Hematopoietic multipotent progenitor cell treated with erythropoietin and hydrocortisone succinate and interleukin-3 and kit ligand, for 8 days (in vitro differentiated cells): Measurements from ENCODE around the gene RNF187.
A peak's percentile ranks its signal among the peaks of the same experiment; 100 is the strongest.

Source experiments
- DNase-seq: peaks from one replicate; pipeline ENCODE4 v3.0.0-alpha.2; 2015

Gene RNF187

DNA sequence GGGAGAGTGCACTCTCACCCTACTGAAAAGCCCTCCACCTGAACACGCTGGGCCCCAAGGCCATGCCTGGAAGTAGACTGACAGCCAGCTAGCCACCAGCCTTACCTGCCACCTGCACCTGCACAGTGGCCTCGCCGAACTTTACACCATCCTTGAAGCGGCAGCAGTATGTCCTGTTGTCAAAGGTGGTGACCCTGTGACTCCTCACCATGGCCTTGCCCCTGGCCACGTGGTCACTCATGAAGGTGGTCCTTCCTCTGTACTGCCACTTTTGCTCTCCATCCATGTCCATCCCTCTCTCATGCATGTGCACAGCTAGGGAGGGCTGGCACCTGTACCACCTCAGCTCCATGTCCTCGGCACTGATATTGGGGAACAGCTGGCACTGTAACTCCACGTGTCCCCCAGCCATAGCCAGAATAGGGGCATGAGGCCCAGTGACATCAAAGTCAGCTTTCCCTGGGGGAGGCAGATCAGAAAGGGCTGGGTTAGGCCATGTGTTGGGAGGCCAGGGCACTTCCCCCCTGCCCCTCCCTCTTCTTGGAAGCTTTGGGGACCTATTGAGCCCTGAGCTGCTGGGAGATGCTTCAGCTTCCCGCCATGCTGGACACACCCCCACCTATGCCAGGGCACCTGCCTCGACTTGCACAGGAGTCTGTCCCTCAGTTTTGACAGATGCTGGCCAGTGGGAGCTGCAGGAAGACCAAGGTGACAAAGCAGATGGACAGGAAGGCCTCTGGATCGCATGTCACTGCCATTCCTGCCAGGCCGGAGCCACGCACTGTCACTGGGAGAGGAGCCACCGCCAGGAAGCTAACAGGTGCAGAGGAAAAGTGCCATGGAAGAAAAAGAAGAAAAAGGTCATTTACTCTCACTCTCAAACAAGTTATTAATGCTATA lies 24.6 kb downstream of the RNF187 start:
- peak; percentile 43 for DNase-seq

- DNase-seq = peak; percentile 60
Observed at GRCh38 chr1:228512781-228513198, 25.6 kb downstream of the RNF187 start.

- peak; percentile 99 for DNase-seq
Observed at GRCh38 chr1:228513236-228513900, 26.2 kb downstream of the RNF187 start.

GRCh38 chr1:228514421-228514820 lies 27.2 kb downstream of the RNF187 start:
- peak; percentile 93 for DNase-seq

DNA sequence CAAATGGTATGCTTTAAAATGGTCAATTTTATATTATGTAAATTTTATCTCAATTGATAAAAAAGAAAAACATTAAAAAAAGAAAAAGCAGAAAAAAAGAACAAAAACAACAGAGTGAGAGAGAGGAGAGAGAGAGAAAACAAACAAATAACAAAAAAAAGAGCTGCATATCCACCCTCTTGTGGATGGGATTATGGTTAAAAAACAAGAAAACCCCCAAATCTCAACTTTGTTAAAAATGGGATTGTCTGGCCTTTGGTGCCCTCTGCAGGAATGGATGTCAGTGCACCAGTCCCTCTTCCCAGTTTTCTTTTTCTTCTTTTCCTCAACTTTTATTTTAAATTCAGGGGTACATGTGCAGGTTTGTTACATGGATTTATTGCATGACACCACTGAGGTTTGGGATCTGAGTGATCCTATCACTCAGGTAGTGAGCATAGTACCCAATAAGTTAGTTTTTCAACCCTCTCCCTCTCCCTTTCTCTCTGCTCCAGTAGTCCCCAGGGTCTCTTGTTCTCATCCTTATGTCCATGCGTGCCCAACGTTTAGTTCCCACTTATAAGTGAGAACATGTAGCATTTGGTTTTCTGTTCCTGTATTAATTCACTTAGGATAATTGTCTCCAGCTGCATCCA lies 28.1 kb downstream of the RNF187 start:
- DNase-seq = peak; percentile 81

DNA sequence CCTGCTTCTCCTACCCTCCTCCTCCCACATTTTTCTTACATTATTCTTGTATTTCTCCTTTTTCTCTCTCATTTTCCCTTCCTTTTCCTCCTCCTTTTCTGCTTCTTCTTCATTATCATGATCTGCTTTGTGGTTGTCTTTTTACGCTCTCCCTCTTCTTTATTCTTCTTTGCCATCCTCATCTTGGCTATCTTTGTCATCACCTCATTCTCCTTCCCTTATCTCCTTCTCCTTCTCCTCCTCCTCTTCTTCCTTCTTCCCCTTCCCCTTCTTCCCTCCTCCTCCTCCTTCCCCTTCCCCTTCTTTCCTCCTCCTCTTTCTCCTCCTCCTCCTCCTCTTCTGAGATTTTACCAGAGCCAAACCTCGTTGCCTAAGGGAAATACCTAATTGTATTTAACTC lies 30.5 kb downstream of the RNF187 start:
- no peak for DNase-seq

GRCh38 chr1:228527596-228527995 lies 40.4 kb downstream of the RNF187 start:
- no peak for DNase-seq

- DNase-seq = no peak
Observed at GRCh38 chr1:228528612-228529011, 41.4 kb downstream of the RNF187 start.

GRCh38 chr1:228530086-228530758 lies 43.0 kb downstream of the RNF187 start:
- DNase-seq = no peak

DNA sequence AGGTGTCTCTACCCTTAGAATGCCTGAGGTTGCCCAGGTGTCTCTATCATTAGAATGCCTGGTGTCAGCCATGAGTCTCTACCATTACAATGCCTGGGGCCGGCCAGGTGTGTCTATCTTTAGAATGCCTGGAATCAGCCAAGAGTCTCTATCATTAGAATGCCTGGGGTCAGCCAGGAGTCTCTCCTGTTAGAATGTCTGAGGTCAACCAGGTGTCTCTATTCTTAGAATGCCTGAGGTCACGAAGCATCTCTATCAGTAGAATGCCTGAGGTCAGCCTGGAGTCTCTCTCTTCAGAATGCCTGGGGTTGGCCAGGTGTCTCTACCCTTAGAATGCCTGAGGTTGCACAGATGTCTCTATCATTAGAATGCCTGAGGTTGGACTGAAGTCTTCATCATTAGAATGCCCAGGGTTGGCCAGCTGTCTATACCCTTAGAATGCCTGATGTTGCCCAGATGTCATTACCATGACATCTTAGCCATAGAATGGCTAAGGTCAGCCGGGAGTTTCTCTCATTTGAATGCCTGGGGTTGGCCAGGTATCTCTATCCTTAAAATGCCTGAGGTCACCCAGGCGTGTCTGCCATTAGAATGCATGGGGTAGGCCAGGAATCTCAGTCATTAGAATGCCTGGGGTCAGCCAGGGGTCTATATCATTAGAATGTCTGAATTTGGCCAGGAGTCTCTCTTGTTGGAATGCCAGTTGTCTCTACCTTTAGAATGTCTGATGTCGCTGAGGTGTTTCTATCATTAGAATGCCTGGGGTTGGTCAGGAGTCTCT lies 44.0 kb downstream of the RNF187 start:
- no peak for DNase-seq

- no peak for DNase-seq
Observed at GRCh38 chr1:228538831-228539230, 51.6 kb downstream of the RNF187 start.

DNA sequence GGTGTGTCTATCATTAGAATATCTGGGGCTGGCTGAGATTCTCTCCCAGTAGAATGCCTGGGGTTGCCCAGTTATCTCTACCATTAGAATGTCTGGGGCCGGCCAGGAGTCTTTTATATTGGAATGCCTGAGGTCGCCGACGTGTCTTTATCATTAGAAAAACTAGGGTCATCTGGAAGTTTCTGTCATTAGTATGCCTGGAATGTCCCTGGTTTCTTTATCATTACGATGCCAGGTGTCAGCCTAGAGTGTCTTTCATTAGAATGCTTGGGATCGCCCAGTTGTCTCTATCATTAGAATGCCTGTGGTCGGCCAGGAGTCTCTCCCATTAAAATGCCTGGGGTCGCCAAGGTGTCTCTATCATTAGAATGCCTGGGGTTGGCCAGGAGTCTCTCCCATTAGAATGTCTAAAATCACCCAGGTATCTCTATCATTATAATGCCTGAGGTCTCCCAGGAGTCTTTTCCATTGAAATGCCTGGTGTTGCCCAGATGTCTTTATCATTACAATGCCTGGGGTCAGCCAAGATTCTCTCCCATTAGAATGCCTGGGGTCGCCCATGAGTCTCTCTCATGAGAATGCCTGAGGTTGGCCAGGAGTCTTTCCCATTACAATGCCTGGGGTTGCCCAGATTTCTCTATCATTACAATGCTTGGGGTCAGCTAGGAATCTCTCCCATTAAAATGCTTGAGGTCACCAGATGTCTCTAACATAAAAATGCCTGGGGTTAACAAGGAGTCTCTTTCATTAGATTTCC lies 53.2 kb downstream of the RNF187 start:
- DNase-seq = no peak

GRCh38 chr1:228541725-228542124 lies 54.5 kb downstream of the RNF187 start:
- DNase-seq = no peak

GRCh38 chr1:228542376-228542775 lies 55.2 kb downstream of the RNF187 start:
- no peak for DNase-seq

GRCh38 chr1:228542981-228543380 lies 55.8 kb downstream of the RNF187 start:
- DNase-seq = no peak

DNA sequence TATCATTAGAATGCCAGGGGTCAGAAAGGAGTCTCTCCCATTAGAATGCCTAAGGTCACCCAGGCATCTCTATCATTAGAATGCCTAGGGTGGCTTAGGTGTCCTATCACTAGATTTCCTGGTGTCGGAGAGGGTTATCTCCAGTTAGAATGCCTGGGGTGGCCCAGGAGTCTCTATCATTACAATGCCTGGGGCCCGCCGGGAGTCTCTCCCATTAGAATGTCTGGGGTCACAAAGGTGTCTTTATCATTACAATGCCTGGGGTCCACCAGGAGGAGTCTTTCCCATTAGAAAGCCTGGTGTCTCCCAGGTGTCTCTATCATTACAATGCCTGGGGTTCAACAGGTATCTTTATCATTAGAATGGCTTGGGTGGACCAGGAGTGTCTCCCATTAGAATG lies 56.2 kb downstream of the RNF187 start:
- no peak for DNase-seq

GRCh38 chr1:228544021-228544850 lies 57.1 kb downstream of the RNF187 start:
- no peak for DNase-seq

- no peak for DNase-seq
Observed at GRCh38 chr1:228544921-228545591, 57.9 kb downstream of the RNF187 start.
